OCI-LY1 (cell line): ENCODE data around the gene MARCHF10.

Experiments used
- EZH2 ChIP-seq: fragments of 200-600 bp; sonication (generic), shearing (Covaris generic); IDR thresholded peaks from 2 replicates; pipeline ENCODE4 v1.8.0; 2017; ENCODE audit warnings: borderline replicate concordance, mixed run types, mild to moderate bottlenecking, antibody characterized with exemption, low read length, moderate library complexity, mixed read lengths
- TF ChIP-seq, protein P1 (sequence below): fragments of 200-600 bp; sonication (generic), shearing (Covaris generic); IDR thresholded peaks from 2 replicates; pipeline ENCODE4 v1.5.1; 2017; ENCODE audit warnings: mild to moderate bottlenecking, antibody characterized with exemption, low read length, moderate library complexity, mixed read lengths

DNA sequence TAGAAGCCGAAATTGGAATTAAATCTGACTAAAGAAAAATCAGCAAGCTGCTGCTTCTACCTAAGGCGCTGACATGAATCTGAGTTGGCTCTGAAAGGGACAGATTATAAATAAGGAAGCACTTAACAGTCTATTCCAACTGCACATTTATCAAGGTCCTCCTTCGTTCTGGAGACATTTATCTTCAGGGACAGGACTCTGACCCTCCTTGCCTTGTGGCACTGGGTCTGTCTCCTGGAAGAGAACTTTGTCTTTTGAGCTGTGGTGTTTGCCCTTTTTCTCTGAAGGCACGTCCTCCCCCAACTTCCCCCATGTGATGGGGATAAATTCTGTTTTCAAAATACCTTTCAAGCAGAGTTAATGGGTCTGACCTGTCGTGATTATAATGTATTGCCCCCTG is 47.0 kb upstream of the MARCHF10 start:
- TF ChIP-seq, protein P1, sequence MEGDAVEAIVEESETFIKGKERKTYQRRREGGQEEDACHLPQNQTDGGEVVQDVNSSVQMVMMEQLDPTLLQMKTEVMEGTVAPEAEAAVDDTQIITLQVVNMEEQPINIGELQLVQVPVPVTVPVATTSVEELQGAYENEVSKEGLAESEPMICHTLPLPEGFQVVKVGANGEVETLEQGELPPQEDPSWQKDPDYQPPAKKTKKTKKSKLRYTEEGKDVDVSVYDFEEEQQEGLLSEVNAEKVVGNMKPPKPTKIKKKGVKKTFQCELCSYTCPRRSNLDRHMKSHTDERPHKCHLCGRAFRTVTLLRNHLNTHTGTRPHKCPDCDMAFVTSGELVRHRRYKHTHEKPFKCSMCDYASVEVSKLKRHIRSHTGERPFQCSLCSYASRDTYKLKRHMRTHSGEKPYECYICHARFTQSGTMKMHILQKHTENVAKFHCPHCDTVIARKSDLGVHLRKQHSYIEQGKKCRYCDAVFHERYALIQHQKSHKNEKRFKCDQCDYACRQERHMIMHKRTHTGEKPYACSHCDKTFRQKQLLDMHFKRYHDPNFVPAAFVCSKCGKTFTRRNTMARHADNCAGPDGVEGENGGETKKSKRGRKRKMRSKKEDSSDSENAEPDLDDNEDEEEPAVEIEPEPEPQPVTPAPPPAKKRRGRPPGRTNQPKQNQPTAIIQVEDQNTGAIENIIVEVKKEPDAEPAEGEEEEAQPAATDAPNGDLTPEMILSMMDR = no peak
- no peak for TF ChIP-seq EZH2
